AG10803 (cell line): ENCODE results near the gene ZFHX2.

Source experiments
- DNase-seq: peaks from one replicate; pipeline ENCODE4 v3.0.0; 2010; ENCODE audit warnings: low read depth
- H3K4me3 ChIP-seq: 2 replicates; pipeline ENCODE4 v1.5.1; 2011; ENCODE audit warnings: mild to moderate bottlenecking, low read length, control low read depth
- CTCF ChIP-seq: conservative IDR thresholded peaks from 2 replicates; pipeline ENCODE4 v1.5.1; 2011; ENCODE audit warnings: mild to moderate bottlenecking, low read length, control low read depth, inconsistent platforms

The ZFHX2 gene

GRCh38 chr14:23566778-23567185 is 15.2 kb upstream of the ZFHX2 start:
- peak; percentile 20 for DNase-seq
- H3K4me3 ChIP-seq: peak overlapping the region; percentile 68
- TF ChIP-seq CTCF: peak; percentile 32; the same call in 1 of the 2 replicates

- TF ChIP-seq CTCF: no peak
- DNase-seq: no peak
- H3K4me3 ChIP-seq: no peak overlapping the region
Measured at GRCh38 chr14:23566112-23566777, 14.7 kb upstream of the ZFHX2 start.

GRCh38 chr14:23565626-23566025 is 14.1 kb upstream of the ZFHX2 start:
- no peak for DNase-seq
- TF ChIP-seq CTCF: no peak
- no peak overlapping the region for H3K4me3 ChIP-seq

GRCh38 chr14:23564876-23565275 is 13.3 kb upstream of the ZFHX2 start:
- no peak for TF ChIP-seq CTCF
- no peak for DNase-seq
- no peak overlapping the region for H3K4me3 ChIP-seq

GRCh38 chr14:23564181-23564812 is 12.7 kb upstream of the ZFHX2 start:
- H3K4me3 ChIP-seq: no peak overlapping the region
- TF ChIP-seq CTCF: no peak
- DNase-seq: no peak

GRCh38 chr14:23563473-23564180 is 12.1 kb upstream of the ZFHX2 start:
- no peak for DNase-seq
- no peak overlapping the region for H3K4me3 ChIP-seq
- no peak for TF ChIP-seq CTCF
